Fibroblast of pulmonary artery (primary cell): ENCODE results near the gene HEBP1.

ENCODE experiments used
- DNase-seq: peaks from one replicate; pipeline ENCODE4 v3.0.0-alpha.2; 2010; ENCODE audit warnings: low read depth
- H3K4me3 ChIP-seq: replicated peaks from 2 replicates; pipeline ENCODE4 v1.5.1; 2011; ENCODE audit warnings: low read depth, mild to moderate bottlenecking, control low read depth, low read length, moderate library complexity
- CTCF ChIP-seq: IDR thresholded peaks from 2 replicates; pipeline ENCODE4 v1.5.1; 2011; ENCODE audit warnings: mild to moderate bottlenecking, control low read depth, low read length, inconsistent platforms; ENCODE audit errors: missing control alignments

HEBP1 gene

GRCh38 chr12:12999271-12999958 is 650 bp downstream of the HEBP1 start:
- peak overlapping the region; percentile 94 for H3K4me3 ChIP-seq
- DNase-seq: peak; percentile 32
- no peak for TF ChIP-seq CTCF

GRCh38 chr12:12998248-12998647 is 1.8 kb downstream of the HEBP1 start:
- DNase-seq: no peak
- no peak for TF ChIP-seq CTCF
- peak overlapping the region; percentile 94 for H3K4me3 ChIP-seq

GRCh38 chr12:12997734-12998133 is 2.3 kb downstream of the HEBP1 start:
- TF ChIP-seq CTCF: no peak
- H3K4me3 ChIP-seq: peak overlapping the region; percentile 94
- no peak for DNase-seq

GRCh38 chr12:12997156-12997555 is 2.9 kb downstream of the HEBP1 start:
- H3K4me3 ChIP-seq: peak overlapping the region; percentile 94
- no peak for TF ChIP-seq CTCF
- DNase-seq: no peak

- no peak for DNase-seq
- peak overlapping the region; percentile 4 for H3K4me3 ChIP-seq
- no peak for TF ChIP-seq CTCF
Observed at GRCh38 chr12:12996209-12996608, 3.9 kb downstream of the HEBP1 start.

GRCh38 chr12:12995088-12995487 is 5.0 kb downstream of the HEBP1 start:
- DNase-seq: no peak
- H3K4me3 ChIP-seq: no peak overlapping the region

More at GRCh38 chr12:12995088-12995487, 5.0 kb downstream of the HEBP1 start:
- TF ChIP-seq CTCF: no peak
